DND-41 (cell line): ENCODE results near the gene BMF.
A peak's percentile ranks its signal among the peaks of the same experiment; 100 is the strongest.

ENCODE experiments used
- ATAC-seq: fragments of 200-7000 bp; cut with Tn5 transposase; 3 replicates; pipeline ENCODE4 v1.9.1; 2021; ENCODE audit warnings: low read depth; ENCODE audit not compliant: insufficient read depth
- DNase-seq: peaks from one replicate; pipeline ENCODE4 v3.0.0-alpha.2; 2020
- H2AFZ ChIP-seq: 2 replicates; pipeline ENCODE4 v1.6.0; 2012; ENCODE audit warnings: low read depth, low read length
- H3K27ac ChIP-seq: 2 replicates; pipeline ENCODE4 v1.5.1; 2012; ENCODE audit warnings: low read length, inconsistent platforms
- H3K27me3 ChIP-seq: fragments of 200-600 bp; sonication (generic); 2 replicates; pipeline ENCODE4 v1.6.0; 2012; ENCODE audit warnings: low read length, mild to moderate bottlenecking, inconsistent platforms; ENCODE audit not compliant: insufficient read depth, poor library complexity
- H3K36me3 ChIP-seq: 2 replicates; pipeline ENCODE4 v1.5.1; 2012; ENCODE audit warnings: low read length, inconsistent platforms; ENCODE audit not compliant: insufficient read depth
- H3K4me1 ChIP-seq: 2 replicates; pipeline ENCODE4 v1.5.1; 2012; ENCODE audit warnings: mild to moderate bottlenecking, low read length; ENCODE audit not compliant: insufficient read depth
- H3K4me2 ChIP-seq: 2 replicates; pipeline ENCODE4 v1.6.0; 2012; ENCODE audit warnings: mild to moderate bottlenecking, moderate library complexity, low read length, inconsistent platforms; ENCODE audit not compliant: insufficient read depth
- H3K4me3 ChIP-seq, 2 experiments: fragments of 200-600 bp in 1 of 2; shearing (Covaris generic) in 1 of 2; 2 replicates each; pipeline ENCODE4 v1.5.1; 2012 to 2016; ENCODE audit warnings: inconsistent platforms in 2 of 2, low read length in 2 of 2, mild to moderate bottlenecking in 2 of 2, low read depth in 1 of 2, moderate library complexity in 1 of 2
- H3K79me2 ChIP-seq: 2 replicates; pipeline ENCODE4 v1.6.0; 2012; ENCODE audit warnings: low read length, inconsistent platforms; ENCODE audit not compliant: insufficient read depth
- H3K9ac ChIP-seq: 2 replicates; pipeline ENCODE4 v1.6.0; 2012; ENCODE audit warnings: low read depth, mild to moderate bottlenecking, inconsistent platforms, low read length, moderate library complexity
- H3K9me3 ChIP-seq: 2 replicates; pipeline ENCODE4 v1.5.1; 2012; ENCODE audit warnings: low read length, moderate library complexity, mild to moderate bottlenecking, inconsistent platforms; ENCODE audit not compliant: insufficient read depth, severe bottlenecking
- H4K20me1 ChIP-seq: 2 replicates; pipeline ENCODE4 v1.6.0; 2012; ENCODE audit warnings: low read length; ENCODE audit not compliant: insufficient read depth
- CTCF ChIP-seq: IDR thresholded peaks from 2 replicates; pipeline ENCODE4 v1.5.1; 2012; ENCODE audit warnings: borderline replicate concordance, low read length, moderate library complexity, mild to moderate bottlenecking; ENCODE audit not compliant: poor library complexity, severe bottlenecking; ENCODE audit errors: extremely low read depth
- EZH2 ChIP-seq: IDR thresholded peaks from 3 replicates; pipeline ENCODE4 v1.6.1; 2012; ENCODE audit warnings: borderline replicate concordance, low read depth, mild to moderate bottlenecking, moderate library complexity, low read length, inconsistent platforms; ENCODE audit not compliant: severe bottlenecking

The BMF gene

GRCh38 chr15:40130799-40131502 lies 22.3 kb upstream of the BMF start:
- Histone ChIP-seq H3K9me3 (no peaks in the 10 kb centered on the region), H3K4me3 (no peak overlapping the region), H3K79me2 (no peaks in the 10 kb centered on the region), H3K36me3 (no peaks in the 10 kb centered on the region), H4K20me1 (no peaks in the 10 kb centered on the region), H3K27me3 (no peaks in the 10 kb centered on the region), H3K27ac (no peak overlapping the region), H3K4me1 (no peaks in the 10 kb centered on the region), H2AFZ (no peak overlapping the region), H3K4me2 (no peak overlapping the region), H3K9ac (no peak overlapping the region)
- ATAC-seq, result peak; percentile 51; the same call in 2 of the 3 replicates
- TF ChIP-seq EZH2 (no peak), CTCF (no peak)
- no peak for DNase-seq

DNA sequence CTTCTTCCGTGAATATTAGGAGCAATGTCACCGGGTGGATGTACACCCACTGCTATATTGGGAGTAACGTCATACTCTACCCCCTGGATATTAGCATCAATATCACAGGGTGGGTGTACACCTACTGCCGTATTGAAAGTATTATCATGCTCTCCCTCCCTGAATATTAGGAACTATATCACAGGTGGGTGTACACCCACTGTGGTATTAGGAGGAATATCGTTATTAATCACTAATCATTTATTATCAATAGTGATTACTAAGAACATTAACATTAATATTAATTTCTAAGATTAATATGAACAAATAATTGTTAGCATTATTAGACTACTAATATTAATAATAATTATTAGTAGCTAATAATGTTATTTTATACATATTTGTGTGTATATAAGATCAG lies 21.4 kb upstream of the BMF start:
- H4K20me1 ChIP-seq, result no peaks in the 10 kb centered on the region
- ATAC-seq, result peak; percentile 3; the same call in 1 of the 3 replicates
- H3K79me2 ChIP-seq, result no peaks in the 10 kb centered on the region
- no peak overlapping the region for H3K4me2 ChIP-seq
- DNase-seq, result no peak
- no peak overlapping the region for H3K4me3 ChIP-seq
- no peaks in the 10 kb centered on the region for H3K36me3 ChIP-seq
- TF ChIP-seq CTCF (no peak), EZH2 (no peak)
- H3K27ac ChIP-seq, result no peak overlapping the region
- no peaks in the 10 kb centered on the region for H3K4me1 ChIP-seq
- H2AFZ ChIP-seq, result no peak overlapping the region
- no peak overlapping the region for H3K9ac ChIP-seq
- H3K27me3 ChIP-seq, result no peaks in the 10 kb centered on the region
- no peaks in the 10 kb centered on the region for H3K9me3 ChIP-seq

- H3K27ac ChIP-seq, result no peak overlapping the region
- no peaks in the 10 kb centered on the region for H4K20me1 ChIP-seq
- H3K4me1 ChIP-seq, result no peaks in the 10 kb centered on the region
- TF ChIP-seq CTCF, result no peak
- TF ChIP-seq EZH2, result no peak
- H3K9ac ChIP-seq, result no peak overlapping the region
- H3K79me2 ChIP-seq, result no peaks in the 10 kb centered on the region
- H3K27me3 ChIP-seq, result no peaks in the 10 kb centered on the region
- DNase-seq, result no peak
- H3K4me3 ChIP-seq, result no peak overlapping the region
- no peaks in the 10 kb centered on the region for H3K9me3 ChIP-seq
- H3K36me3 ChIP-seq, result no peaks in the 10 kb centered on the region
- H2AFZ ChIP-seq, result no peak overlapping the region
- 0 out of 3 replicates have a peak, but pooled peaks have one; percentile 25 for ATAC-seq
- H3K4me2 ChIP-seq, result no peak overlapping the region
These were observed 20.3 kb upstream of the BMF start for GRCh38 chr15:40128766-40129660.
